SK-N-MC (cell line): ENCODE measurements around the gene LTBP1.

Experiments
- EZH2 ChIP-seq: fragments of 200-600 bp; sonication (generic); IDR thresholded peaks from one replicate; pipeline ENCODE4 v1.6.1; 2017; ENCODE audit warnings: antibody characterized with exemption
- FOXP2 ChIP-seq: optimal IDR thresholded peaks from 2 replicates; pipeline ENCODE3; 2011; ENCODE audit warnings: mild to moderate bottlenecking, moderate library complexity; ENCODE audit not compliant: insufficient read depth; ENCODE audit errors: extremely low read length, control extremely low read depth
- POLR2AphosphoS5 ChIP-seq: IDR thresholded peaks from 2 replicates; pipeline ENCODE4 v1.6.1; 2012; ENCODE audit warnings: mild to moderate bottlenecking, low read depth, low read length, borderline replicate concordance

- TF ChIP-seq EZH2 = no peak
- TF ChIP-seq POLR2AphosphoS5 = no peak
- TF ChIP-seq FOXP2 = no peak
These were observed 309.5 kb downstream of the LTBP1 start for GRCh38 chr2:33256162-33256755.
